HEK293 (cell line): ENCODE measurements around the gene IGFBP7.

ENCODE experiments used
- CTCF ChIA-PET: fragments of 350-600 bp; formaldehyde crosslinking; extraction: SDS; loops from one replicate; lab custom pipeline; 2021; ENCODE audit warnings: antibody characterized with exemption; lab: Yijun Ruan, JAX
- POLR2A ChIA-PET: fragments of 300-600 bp; formaldehyde crosslinking; extraction: SDS; loops from one replicate; lab custom pipeline; 2020; ENCODE audit warnings: antibody characterized with exemption, inconsistent platforms; lab: Yijun Ruan, JAX
- H3K27ac ChIP-seq: fragments of 200-500 bp; sonication (Bioruptor generic); 2 replicates; pipeline ENCODE4 v1.5.1; 2014; ENCODE audit warnings: low read depth, low read length, control low read depth, inconsistent platforms; ENCODE audit errors: extremely low read depth
- H3K36me3 ChIP-seq, 2 experiments: fragments of 200-500 bp in 1 of 2; sonication (Bioruptor generic) in 1 of 2; 1 replicate in 1 of 2; 2 replicates in 1 of 2; pipeline ENCODE4 v1.5.1; 2014 to 2017; ENCODE audit warnings: inconsistent platforms in 2 of 2, low read length in 2 of 2; ENCODE audit not compliant: control insufficient read depth in 2 of 2, insufficient read depth in 1 of 2
- H3K4me1 ChIP-seq: fragments of 200-500 bp; sonication (Bioruptor generic); 2 replicates; pipeline ENCODE4 v1.5.1; 2014; ENCODE audit warnings: mild to moderate bottlenecking, low read length, inconsistent platforms; ENCODE audit not compliant: control insufficient read depth, insufficient read depth
- H3K4me3 ChIP-seq: 2 replicates; pipeline ENCODE4 v1.5.1; 2011; ENCODE audit warnings: low read depth, mild to moderate bottlenecking, control low read depth, low read length, moderate library complexity
- H3K9me3 ChIP-seq: fragments of 200-500 bp; sonication (Bioruptor generic); 2 replicates; pipeline ENCODE4 v1.5.1; 2014; ENCODE audit warnings: low read depth, low read length, inconsistent platforms; ENCODE audit not compliant: control insufficient read depth, insufficient read depth
- GLIS1 ChIP-seq: fragments of 450-650 bp; formaldehyde crosslinking; IDR thresholded peaks from 2 replicates; pipeline ENCODE4 v1.5.1; 2016; ENCODE audit warnings: missing biosample characterization, missing genetic modification characterization
- HIC1 ChIP-seq: fragments of 450-650 bp; formaldehyde crosslinking; IDR thresholded peaks from 2 replicates; pipeline ENCODE4 v1.5.1; 2016; ENCODE audit warnings: missing biosample characterization, missing genetic modification characterization
- KLF9 ChIP-seq: fragments of 450-650 bp; formaldehyde crosslinking; IDR thresholded peaks from 2 replicates; pipeline ENCODE4 v1.5.1; 2016; ENCODE audit warnings: missing biosample characterization, missing genetic modification characterization, low read depth
- PBX3 ChIP-seq: sonication (generic); formaldehyde crosslinking; IDR thresholded peaks from 2 replicates; pipeline ENCODE4 v1.8.1; 2022; ENCODE audit warnings: mild to moderate bottlenecking, moderate library complexity, missing genetic modification reagents
- RBAK ChIP-seq: fragments of 450-650 bp; formaldehyde crosslinking; IDR thresholded peaks from 2 replicates; pipeline ENCODE4 v1.5.1; 2016; ENCODE audit warnings: missing biosample characterization, missing genetic modification characterization
- SP7 ChIP-seq: fragments of 450-650 bp; formaldehyde crosslinking; IDR thresholded peaks from 2 replicates; pipeline ENCODE4 v1.5.1; 2016; ENCODE audit warnings: missing biosample characterization, missing genetic modification characterization
- TCF7L2 ChIP-seq: IDR thresholded peaks from 2 replicates; pipeline ENCODE4 v1.6.1; 2011; ENCODE audit warnings: low read depth, mild to moderate bottlenecking, inconsistent platforms, low read length, moderate library complexity, borderline replicate concordance
- WT1 ChIP-seq: fragments of 450-650 bp; formaldehyde crosslinking; IDR thresholded peaks from 2 replicates; pipeline ENCODE4 v1.5.1; 2016; ENCODE audit warnings: missing biosample characterization, missing genetic modification characterization
- YY2 ChIP-seq: fragments of 450-650 bp; formaldehyde crosslinking; IDR thresholded peaks from 2 replicates; pipeline ENCODE4 v1.5.1; 2016; ENCODE audit warnings: missing biosample characterization, missing genetic modification characterization
- ZBTB20 ChIP-seq: fragments of 450-650 bp; formaldehyde crosslinking; IDR thresholded peaks from 2 replicates; pipeline ENCODE4 v1.5.1; 2016; ENCODE audit warnings: missing biosample characterization, missing genetic modification characterization
- ZBTB26 ChIP-seq: fragments of 450-650 bp; formaldehyde crosslinking; optimal IDR thresholded peaks from 2 replicates; pipeline ENCODE3; 2016; ENCODE audit warnings: missing biosample characterization, mild to moderate bottlenecking, missing genetic modification characterization
- ZBTB44 ChIP-seq: fragments of 450-650 bp; IDR thresholded peaks from 2 replicates; pipeline ENCODE4 v1.5.1; 2018; ENCODE audit warnings: missing biosample characterization, mild to moderate bottlenecking, missing genetic modification characterization
- ZFHX2 ChIP-seq: fragments of 450-650 bp; formaldehyde crosslinking; conservative IDR thresholded peaks from 2 replicates; pipeline ENCODE4 v1.5.1; 2016; ENCODE audit warnings: missing biosample characterization, missing genetic modification characterization
- ZNF146 ChIP-seq: fragments of 450-650 bp; formaldehyde crosslinking; IDR thresholded peaks from 2 replicates; pipeline ENCODE4 v1.5.1; 2016; ENCODE audit warnings: missing biosample characterization, missing genetic modification characterization
- ZNF175 ChIP-seq: fragments of 450-650 bp; formaldehyde crosslinking; IDR thresholded peaks from 2 replicates; pipeline ENCODE4 v1.5.1; 2016; ENCODE audit warnings: missing biosample characterization, missing genetic modification characterization
- ZNF184 ChIP-seq: fragments of 450-650 bp; IDR thresholded peaks from 2 replicates; pipeline ENCODE4 v1.5.1; 2018; ENCODE audit warnings: missing biosample characterization, mild to moderate bottlenecking, missing genetic modification characterization
- ZNF274 ChIP-seq, 2 experiments: fragments of 200-500 bp in 1 of 2; fragments of 450-650 bp in 1 of 2; sonication (Bioruptor generic) in 1 of 2; formaldehyde crosslinking in 1 of 2; IDR thresholded peaks; 2 replicates each; pipeline versions ENCODE4 v1.5.1 to v1.6.1; 2014 to 2016; ENCODE audit warnings: borderline replicate concordance in 1 of 2, inconsistent platforms in 1 of 2, low read length in 1 of 2, missing biosample characterization in 1 of 2, missing genetic modification characterization in 1 of 2
- ZNF280D ChIP-seq: fragments of 450-650 bp; formaldehyde crosslinking; IDR thresholded peaks from 2 replicates; pipeline ENCODE4 v1.5.1; 2016; ENCODE audit warnings: missing biosample characterization, missing genetic modification characterization
- ZNF423 ChIP-seq: fragments of 450-650 bp; formaldehyde crosslinking; IDR thresholded peaks from 2 replicates; pipeline ENCODE4 v1.5.1; 2016; ENCODE audit warnings: missing biosample characterization, missing genetic modification characterization
- ZNF473 ChIP-seq: fragments of 450-650 bp; formaldehyde crosslinking; IDR thresholded peaks from 2 replicates; pipeline ENCODE4 v1.5.1; 2017; ENCODE audit warnings: missing biosample characterization, missing genetic modification characterization
- ZNF521 ChIP-seq: fragments of 450-650 bp; formaldehyde crosslinking; IDR thresholded peaks from 2 replicates; pipeline ENCODE4 v1.5.1; 2017; ENCODE audit warnings: missing biosample characterization, mild to moderate bottlenecking, missing genetic modification characterization
- ZNF558 ChIP-seq: fragments of 450-650 bp; formaldehyde crosslinking; IDR thresholded peaks from 2 replicates; pipeline ENCODE4 v1.5.1; 2016; ENCODE audit warnings: missing biosample characterization, missing genetic modification characterization
- ZNF664 ChIP-seq: fragments of 450-650 bp; formaldehyde crosslinking; IDR thresholded peaks from 2 replicates; pipeline ENCODE4 v1.5.1; 2016; ENCODE audit warnings: missing biosample characterization, missing genetic modification characterization
- ZNF670 ChIP-seq: fragments of 450-650 bp; formaldehyde crosslinking; IDR thresholded peaks from 2 replicates; pipeline ENCODE4 v1.5.1; 2016; ENCODE audit warnings: missing biosample characterization, missing genetic modification characterization, low read depth
- ZNF792 ChIP-seq: fragments of 450-650 bp; formaldehyde crosslinking; IDR thresholded peaks from 2 replicates; pipeline ENCODE4 v1.5.1; 2016; ENCODE audit warnings: missing biosample characterization, missing genetic modification characterization
- ZNF837 ChIP-seq: fragments of 450-650 bp; formaldehyde crosslinking; IDR thresholded peaks from 2 replicates; pipeline ENCODE4 v1.5.1; 2016; ENCODE audit warnings: missing biosample characterization, missing genetic modification characterization

IGFBP7 gene

GRCh38 chr4:57109847-57110639, at the start of gene IGFBP7:
TSS of gene IGFBP7 (minus strand) at chr4:57110385. CDS start at chr4:57110351, 34 bp downstream.
- ChIA-PET CTCF (interaction anchor here (1.9 kb wide), 1 partner anchor 72 kb away, joined by 8 read pairs; no protein-coding TSS in a partner anchor), POLR2A (interaction anchor here (0.7 to 1.6 kb wide), 7 partner anchors 8 to 133 kb away, joined by 3 to 6 read pairs (median 5); partner anchors contain the start of gene NOA1)
- H3K4me1 ChIP-seq, result no peaks in the 10 kb centered on the region
- no peaks in the 10 kb centered on the region for H3K9me3 ChIP-seq
- peak within 1 kb of the TSS; percentile 46 for H3K4me3 ChIP-seq
- peak within 1 kb of the TSS; percentile 69; the same call in 1 of the 2 replicates for H3K27ac ChIP-seq
- no peaks in the 10 kb centered on the region for H3K36me3 ChIP-seq
- TF ChIP-seq TCF7L2 (no peak), SP7 (tag by site-specific recombination) (0 out of 2 replicates have a peak, but pooled peaks have one; percentile 12), PBX3 (CRISPR knock-in tag) (0 out of 2 replicates have a peak, but pooled peaks have one; percentile 36), ZNF837 (tag by site-specific recombination) (no peak), ZNF664 (no peak), HIC1 (tag by site-specific recombination) (peak; percentile 82; the same call in 1 of the 2 replicates), ZNF175 (no peak), ZNF184 (tag by site-specific recombination) (no peak), ZBTB20 (tag by site-specific recombination) (no peak), ZFHX2 (tag by site-specific recombination) (peak; percentile 71), RBAK (no peak), ZNF558 (tag by site-specific recombination) (no peak), ZNF792 (tag by site-specific recombination) (no peak), ZNF280D (tag by site-specific recombination) (no peak), ZNF473 (tag by site-specific recombination) (no peak), ZBTB44 (tag by site-specific recombination) (no peak), ZNF274 (IDR thresholded peaks at IDR 0.05; ENCODE audit: low read length) (no peak), ZNF274 (tag by site-specific recombination; IDR thresholded peaks at IDR 0.05; ENCODE audit: borderline replicate concordance) (no peak), GLIS1 (tag by site-specific recombination) (peak; percentile 73), KLF9 (tag by site-specific recombination) (0 out of 2 replicates have a peak, but pooled peaks have one; percentile 13), ZNF670 (tag by site-specific recombination) (no peak), YY2 (no peak), ZNF423 (tag by site-specific recombination) (no peak), ZNF521 (no peak), WT1 (no peak), ZBTB26 (tag by site-specific recombination) (peak; percentile 65), ZNF146 (tag by site-specific recombination) (no peak)
